ENCODE measurements around the gene STRIP2.
"Not testable (repeated sequence)": the region's sequence is repeated elsewhere in the genome, so short reads cannot be mapped to it uniquely, and the experiment has no call there.

STRIP2 gene

DNA sequence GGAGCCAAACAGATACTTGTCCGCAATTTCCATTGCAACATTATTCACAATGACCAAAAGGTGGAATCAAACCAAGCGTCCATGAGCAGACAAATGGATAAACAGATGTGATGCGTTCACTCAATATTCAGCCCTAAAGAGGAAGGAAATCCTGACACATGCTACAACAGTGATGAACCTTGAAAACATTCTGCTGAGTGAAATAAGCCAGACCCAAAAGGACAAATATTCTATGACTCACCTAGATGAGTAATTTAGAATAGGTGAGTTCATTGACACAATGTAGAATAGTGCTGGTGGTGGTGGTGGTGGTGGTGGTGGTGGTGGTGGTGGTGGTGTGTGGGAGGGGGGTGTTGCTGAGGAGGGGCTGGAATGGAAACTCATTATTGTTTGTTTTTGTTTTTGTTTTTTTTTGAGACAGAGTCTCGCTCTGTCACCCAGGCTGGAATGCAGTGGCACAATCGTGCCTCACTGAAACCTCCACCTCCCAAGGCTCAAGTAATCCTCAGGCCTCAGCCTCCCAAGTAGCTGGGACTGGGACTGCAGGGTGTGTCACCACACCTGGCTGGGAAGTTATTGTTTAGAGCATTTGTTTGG, 96.7 kb downstream of the STRIP2 start:
- H3K4me3 Mint-ChIP-seq, result no peak overlapping the region
- H3K36me3 Mint-ChIP-seq, result peaks cover 1% of the 10 kb centered on the region
- H3K9me3 Mint-ChIP-seq, result no peaks in the 10 kb centered on the region
- H3K27ac Mint-ChIP-seq, result no peak overlapping the region
- H3K27me3 Mint-ChIP-seq, result peaks cover 17% of the 10 kb centered on the region
- ATAC-seq (ENCODE audit: low read depth) (no peak), DNase-seq (ENCODE audit: low spot score in 2 of 2) (no peak)
- no peaks in the 10 kb centered on the region for H3K4me1 Mint-ChIP-seq

DNA sequence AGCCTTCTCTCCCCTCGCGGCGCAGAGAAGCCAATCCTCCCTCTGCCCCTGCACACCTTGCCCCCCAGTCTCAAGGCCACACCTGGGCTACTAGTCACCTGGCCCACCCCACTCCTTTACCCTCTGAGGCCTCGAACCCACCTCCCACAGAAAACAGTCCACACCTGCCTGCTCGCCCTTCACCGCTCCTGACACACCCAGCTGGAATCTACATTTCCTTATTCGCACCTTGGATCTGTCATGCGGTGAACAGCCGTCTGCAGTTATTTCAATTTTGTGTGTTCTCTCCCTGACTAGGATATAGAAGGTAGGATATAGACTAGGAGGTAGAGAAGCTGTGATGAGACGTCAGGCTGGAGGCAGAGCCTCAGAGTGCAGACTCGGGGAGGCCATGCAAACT, 97.5 kb downstream of the STRIP2 start:
- Mint-ChIP-seq H3K27me3 (peaks cover 15% of the 10 kb centered on the region), H3K4me1 (no peaks in the 10 kb centered on the region), H3K36me3 (peaks cover 1% of the 10 kb centered on the region), H3K4me3 (no peak overlapping the region), H3K9me3 (no peaks in the 10 kb centered on the region), H3K27ac (no peak overlapping the region)
- ATAC-seq (ENCODE audit: low read depth) (no peak), DNase-seq (ENCODE audit: low spot score in 2 of 2) (no peak)

DNA sequence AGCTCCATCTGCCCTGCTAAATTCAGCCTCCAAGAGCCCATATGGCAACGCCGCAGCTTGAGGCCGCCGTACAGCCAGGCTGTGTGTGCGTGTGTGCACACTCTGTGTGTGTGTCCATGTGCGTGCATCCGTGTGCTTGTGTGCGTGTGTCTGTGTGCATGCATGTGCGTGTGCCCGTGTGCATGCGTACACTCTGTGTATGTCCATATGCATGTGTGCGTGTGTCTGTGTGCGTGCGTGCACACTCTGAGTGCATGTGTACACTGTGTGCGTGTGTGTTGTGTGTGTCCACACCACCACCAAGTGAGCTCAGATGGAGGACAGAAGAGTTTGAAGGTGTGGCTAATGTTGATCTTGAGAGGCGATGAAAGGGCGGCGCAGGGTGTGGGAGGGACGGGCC, 98.1 kb downstream of the STRIP2 start:
- Mint-ChIP-seq H3K4me1 (no peaks in the 10 kb centered on the region), H3K4me3 (no peak overlapping the region), H3K9me3 (no peaks in the 10 kb centered on the region), H3K27me3 (peaks cover 10% of the 10 kb centered on the region), H3K36me3 (no peaks in the 10 kb centered on the region), H3K27ac (no peak overlapping the region)
- DNase-seq (ENCODE audit: low spot score in 2 of 2) (no peak), ATAC-seq (ENCODE audit: low read depth) (no peak)

DNA sequence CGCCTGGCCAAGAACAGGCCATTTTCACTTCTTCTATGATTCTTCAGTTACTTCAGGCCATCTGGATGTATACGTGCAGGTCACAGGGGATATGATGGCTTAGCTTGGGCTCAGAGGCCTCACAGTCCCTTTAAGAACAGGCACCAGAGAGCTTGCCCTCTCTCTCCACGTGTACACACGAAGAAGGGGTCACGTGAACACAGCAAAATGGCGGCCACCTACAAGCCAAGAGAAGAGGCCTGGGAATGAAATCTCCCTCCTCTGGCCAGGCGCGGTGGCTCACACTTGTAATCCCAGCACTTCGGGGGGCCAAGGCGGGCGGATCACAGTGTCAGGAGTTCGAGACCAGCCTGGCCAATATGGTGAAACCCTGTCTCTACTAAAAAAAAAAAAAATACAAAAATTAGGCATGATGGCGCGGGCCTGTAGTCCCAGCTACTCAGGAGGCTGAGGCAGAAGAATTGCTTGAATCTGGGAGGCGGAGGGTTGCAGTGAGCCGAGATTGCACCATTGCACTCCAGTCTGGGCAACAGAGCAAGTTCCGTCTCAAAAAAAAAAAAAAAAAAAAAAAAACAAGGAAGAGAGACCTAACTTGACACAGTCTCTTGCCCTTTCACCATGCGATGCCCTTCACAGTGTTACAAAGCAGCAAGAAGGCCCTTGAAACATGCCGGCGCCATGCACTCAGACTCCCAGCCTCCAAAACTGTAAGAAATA, 100.5 kb downstream of the STRIP2 start:
- H3K27me3 Mint-ChIP-seq, result peaks cover 10% of the 10 kb centered on the region
- H3K36me3 Mint-ChIP-seq; H3K27ac Mint-ChIP-seq; H3K4me3 Mint-ChIP-seq; H3K9me3 Mint-ChIP-seq; ATAC-seq (ENCODE audit: low read depth); DNase-seq (ENCODE audit: low spot score in 2 of 2); H3K4me1 Mint-ChIP-seq: not testable (repeated sequence)

DNA sequence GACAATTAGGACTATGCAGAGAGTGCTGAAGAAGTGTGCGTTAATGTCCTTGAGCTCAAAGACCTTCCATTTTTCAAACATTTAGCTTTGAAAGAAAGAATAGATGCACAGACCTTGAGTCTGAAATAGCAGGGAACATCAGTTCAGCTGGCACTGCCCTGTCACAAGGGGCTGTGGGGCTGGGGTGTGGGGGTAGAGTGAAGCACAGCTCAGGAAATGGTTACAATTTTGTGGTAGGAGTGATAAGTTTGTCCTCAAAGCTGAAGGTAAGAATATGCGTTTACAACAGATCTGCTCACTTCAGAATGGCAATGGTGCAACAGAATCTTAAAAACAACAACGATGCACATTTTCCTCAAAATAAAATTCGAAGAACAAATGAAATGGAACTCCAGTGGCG, 101.7 kb downstream of the STRIP2 start:
- ATAC-seq (ENCODE audit: low read depth) (no peak), DNase-seq (ENCODE audit: low spot score in 2 of 2) (no peak)
- H3K4me1 Mint-ChIP-seq, result no peaks in the 10 kb centered on the region

DNA sequence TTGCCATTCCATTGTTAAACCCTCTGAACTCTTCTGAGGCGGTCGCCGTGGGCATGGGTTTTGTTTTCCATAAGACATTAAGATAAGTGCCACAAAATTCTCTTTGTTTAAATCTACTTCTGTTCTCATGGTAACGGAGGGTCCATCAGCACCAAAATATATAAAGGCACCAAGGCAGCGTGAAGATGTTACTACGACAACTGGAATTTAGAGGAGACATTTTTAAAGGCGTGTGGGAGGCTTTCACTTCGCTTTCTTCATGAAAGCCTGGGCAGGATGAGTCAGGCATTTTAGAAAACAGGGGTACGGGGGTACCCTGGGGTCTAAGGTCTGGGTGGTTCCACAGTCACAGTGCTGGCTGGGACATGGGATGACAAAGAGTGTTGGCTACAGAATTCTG, 102.1 kb downstream of the STRIP2 start:
- H3K9me3 Mint-ChIP-seq, result peaks cover 1% of the 10 kb centered on the region
- ATAC-seq (ENCODE audit: low read depth) (no peak), DNase-seq (ENCODE audit: low spot score in 2 of 2) (no peak)
- peaks cover 14% of the 10 kb centered on the region for H3K27me3 Mint-ChIP-seq
- H3K36me3 Mint-ChIP-seq, result peaks cover 2% of the 10 kb centered on the region
- no peak overlapping the region for H3K4me3 Mint-ChIP-seq
- peak overlapping the region; percentile 41 for H3K27ac Mint-ChIP-seq
- H3K4me1 Mint-ChIP-seq, result no peaks in the 10 kb centered on the region

More for the DNA sequence above, 101.7 kb downstream of the STRIP2 start:
- H3K9me3 Mint-ChIP-seq, result peaks cover 1% of the 10 kb centered on the region
- no peak overlapping the region for H3K4me3 Mint-ChIP-seq
- H3K27ac Mint-ChIP-seq, result peak overlapping the region; percentile 41
- H3K36me3 Mint-ChIP-seq, result peaks cover 2% of the 10 kb centered on the region
- peaks cover 10% of the 10 kb centered on the region for H3K27me3 Mint-ChIP-seq

Measured in memory B cell (primary cell).